ENCODE results near the gene CBLC. TPM values are rescaled to one million over a fixed set of nuclear protein-coding genes. Genes with fewer than 3 reads are reported as not detected.

CBLC gene
- total RNA-seq, 1 experiment from 2014 or later, result 0.80 TPM

DNA sequence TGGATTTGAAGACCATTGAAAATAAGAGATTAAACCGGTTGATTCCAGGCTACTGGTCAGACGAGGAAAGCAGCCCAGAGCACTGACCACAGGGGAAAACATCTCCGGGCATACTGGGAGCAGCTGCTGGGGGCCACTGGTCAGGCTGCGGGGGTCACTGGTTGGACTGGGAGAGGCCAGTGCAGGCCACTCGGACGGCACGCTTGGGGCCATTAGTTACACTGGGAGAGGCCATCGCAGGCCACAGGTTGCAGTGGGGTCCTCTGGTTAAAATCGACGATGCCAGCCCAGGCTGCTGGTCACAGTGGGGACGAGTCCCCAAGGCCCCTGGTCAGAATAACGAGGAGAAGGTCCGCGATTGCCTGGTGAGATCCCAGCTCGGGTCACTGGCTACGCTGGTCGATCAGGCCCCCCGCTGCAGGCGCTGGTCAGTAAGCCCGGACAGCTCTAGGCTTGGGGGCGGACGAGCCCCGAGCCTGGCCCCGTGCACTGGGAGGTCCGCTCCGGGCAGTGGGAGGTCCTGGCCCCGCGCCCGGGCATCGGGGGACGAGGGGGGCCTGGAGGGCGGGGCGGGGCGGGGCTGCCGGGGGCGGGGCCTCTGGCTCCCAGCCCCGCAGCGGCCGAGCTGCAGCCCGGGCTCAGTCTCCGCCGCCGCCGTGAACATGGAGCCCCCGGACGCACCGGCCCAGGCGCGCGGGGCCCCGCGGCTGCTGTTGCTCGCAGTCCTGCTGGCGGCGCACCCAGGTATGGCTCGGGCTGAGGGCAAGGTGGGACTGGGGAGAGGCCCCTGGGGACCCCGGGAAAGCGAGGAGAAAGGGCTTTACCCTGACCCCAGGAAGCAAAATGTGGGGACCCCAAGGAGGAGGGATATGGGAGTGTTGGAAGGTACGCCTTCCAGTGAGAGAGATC lies 31.0 kb downstream of the CBLC start, which contains the start of gene BCAM:
BCAM (plus strand) TSS at position 641 of the 909 bp plus-strand sequence; CDS start at position 663, 22 bp downstream.
- no TSS peak for BruUV-seq (replicated peaks)
- Histone ChIP-seq H3K4me3 (ENCODE audit: low read depth in 2 of 2, low read length in 2 of 2) (peak within 1 kb of the TSS; percentile 45 to 57), H3K4me1 (ENCODE audit: control insufficient read depth, insufficient read depth, low read length) (peaks cover 13% of the 10 kb centered on the region), H3K9me3 (ENCODE audit: control insufficient read depth, insufficient read depth, low read depth, low read length) (no peaks in the 10 kb centered on the region), H3K27me3 (ENCODE audit: control insufficient read depth, insufficient read depth, low read length) (no peaks in the 10 kb centered on the region), H3K27ac (ENCODE audit: low read length) (peak within 1 kb of the TSS; percentile 48), H3K36me3 (ENCODE audit: control insufficient read depth, insufficient read depth, low read length) (no peaks in the 10 kb centered on the region)
- in situ Hi-C loops (cut with HindIII; ENCODE audit: low pct_unique_long_range_greater_than_20kb, low sequenced_read_pairs) (no loop called here), intact Hi-C loops (cut with micrococcal nuclease; ENCODE audit: unreplicated experiment) (no loop called here)
- ATAC-seq (peak; percentile 57), DNase-seq (ENCODE audit: low read depth, low spot score) (no peak)
- TF ChIP-seq TCF7L2 (IDR thresholded peaks at IDR 0.05; ENCODE audit: low read depth, low read length) (no peak), SIN3A (IDR thresholded peaks at IDR 0.05; ENCODE audit: borderline replicate concordance, insufficient read depth, low read depth, low read length) (no peak), POLR2AphosphoS5 (IDR thresholded peaks at IDR 0.05; ENCODE audit: low read depth, low read length) (no peak)
- TF ChIP-seq, protein P1, sequence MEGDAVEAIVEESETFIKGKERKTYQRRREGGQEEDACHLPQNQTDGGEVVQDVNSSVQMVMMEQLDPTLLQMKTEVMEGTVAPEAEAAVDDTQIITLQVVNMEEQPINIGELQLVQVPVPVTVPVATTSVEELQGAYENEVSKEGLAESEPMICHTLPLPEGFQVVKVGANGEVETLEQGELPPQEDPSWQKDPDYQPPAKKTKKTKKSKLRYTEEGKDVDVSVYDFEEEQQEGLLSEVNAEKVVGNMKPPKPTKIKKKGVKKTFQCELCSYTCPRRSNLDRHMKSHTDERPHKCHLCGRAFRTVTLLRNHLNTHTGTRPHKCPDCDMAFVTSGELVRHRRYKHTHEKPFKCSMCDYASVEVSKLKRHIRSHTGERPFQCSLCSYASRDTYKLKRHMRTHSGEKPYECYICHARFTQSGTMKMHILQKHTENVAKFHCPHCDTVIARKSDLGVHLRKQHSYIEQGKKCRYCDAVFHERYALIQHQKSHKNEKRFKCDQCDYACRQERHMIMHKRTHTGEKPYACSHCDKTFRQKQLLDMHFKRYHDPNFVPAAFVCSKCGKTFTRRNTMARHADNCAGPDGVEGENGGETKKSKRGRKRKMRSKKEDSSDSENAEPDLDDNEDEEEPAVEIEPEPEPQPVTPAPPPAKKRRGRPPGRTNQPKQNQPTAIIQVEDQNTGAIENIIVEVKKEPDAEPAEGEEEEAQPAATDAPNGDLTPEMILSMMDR (IDR thresholded peaks at IDR 0.05), result no peak
- TF ChIP-seq, protein P2, sequence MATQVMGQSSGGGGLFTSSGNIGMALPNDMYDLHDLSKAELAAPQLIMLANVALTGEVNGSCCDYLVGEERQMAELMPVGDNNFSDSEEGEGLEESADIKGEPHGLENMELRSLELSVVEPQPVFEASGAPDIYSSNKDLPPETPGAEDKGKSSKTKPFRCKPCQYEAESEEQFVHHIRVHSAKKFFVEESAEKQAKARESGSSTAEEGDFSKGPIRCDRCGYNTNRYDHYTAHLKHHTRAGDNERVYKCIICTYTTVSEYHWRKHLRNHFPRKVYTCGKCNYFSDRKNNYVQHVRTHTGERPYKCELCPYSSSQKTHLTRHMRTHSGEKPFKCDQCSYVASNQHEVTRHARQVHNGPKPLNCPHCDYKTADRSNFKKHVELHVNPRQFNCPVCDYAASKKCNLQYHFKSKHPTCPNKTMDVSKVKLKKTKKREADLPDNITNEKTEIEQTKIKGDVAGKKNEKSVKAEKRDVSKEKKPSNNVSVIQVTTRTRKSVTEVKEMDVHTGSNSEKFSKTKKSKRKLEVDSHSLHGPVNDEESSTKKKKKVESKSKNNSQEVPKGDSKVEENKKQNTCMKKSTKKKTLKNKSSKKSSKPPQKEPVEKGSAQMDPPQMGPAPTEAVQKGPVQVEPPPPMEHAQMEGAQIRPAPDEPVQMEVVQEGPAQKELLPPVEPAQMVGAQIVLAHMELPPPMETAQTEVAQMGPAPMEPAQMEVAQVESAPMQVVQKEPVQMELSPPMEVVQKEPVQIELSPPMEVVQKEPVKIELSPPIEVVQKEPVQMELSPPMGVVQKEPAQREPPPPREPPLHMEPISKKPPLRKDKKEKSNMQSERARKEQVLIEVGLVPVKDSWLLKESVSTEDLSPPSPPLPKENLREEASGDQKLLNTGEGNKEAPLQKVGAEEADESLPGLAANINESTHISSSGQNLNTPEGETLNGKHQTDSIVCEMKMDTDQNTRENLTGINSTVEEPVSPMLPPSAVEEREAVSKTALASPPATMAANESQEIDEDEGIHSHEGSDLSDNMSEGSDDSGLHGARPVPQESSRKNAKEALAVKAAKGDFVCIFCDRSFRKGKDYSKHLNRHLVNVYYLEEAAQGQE (IDR thresholded peaks at IDR 0.05; ENCODE audit: insufficient read depth in 1 of 2, low read depth in 2 of 2, low read length in 1 of 2), result no peak
- ChIA-PET CTCF (interaction anchor here (0.5 to 0.6 kb wide), 3 partner anchors 23 to 284 kb away, joined by 3 to 7 read pairs (median 6); no protein-coding TSS in a partner anchor), POLR2A (interaction anchor here (0.6 kb wide), 1 partner anchor 1060 kb away, joined by 4 read pairs; no protein-coding TSS in a partner anchor)

DNA sequence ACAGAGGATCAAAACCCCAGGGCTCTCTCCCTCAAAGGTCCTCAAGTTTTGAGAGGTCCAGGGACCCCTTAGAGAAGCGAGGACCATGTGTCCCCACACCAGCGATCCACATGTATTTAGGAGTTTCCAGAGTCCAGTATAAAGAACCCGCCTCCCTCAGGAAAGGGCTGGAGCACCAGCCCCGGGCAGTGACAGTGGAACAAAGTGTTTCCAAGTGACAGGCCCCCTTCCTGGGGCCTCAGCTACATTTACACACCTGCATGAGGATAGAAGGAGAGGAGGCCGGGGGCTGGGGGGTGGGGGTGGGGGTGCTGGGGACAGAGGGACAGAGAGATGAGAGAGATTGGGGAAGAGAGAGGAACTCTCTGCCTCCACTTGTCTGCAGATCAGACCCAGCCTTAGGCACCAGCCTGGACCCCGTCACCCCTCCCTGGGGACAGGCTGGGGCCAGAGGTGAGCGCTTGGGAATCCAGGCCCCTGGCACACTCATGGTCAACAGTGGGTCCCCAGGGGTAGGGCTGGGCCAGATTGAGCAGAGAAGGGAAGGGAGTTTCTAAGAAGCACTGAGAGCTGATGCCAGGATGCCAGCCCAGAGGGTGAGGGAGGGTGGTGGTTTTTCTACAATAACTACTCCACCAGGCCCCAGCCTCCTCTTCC lies 32.0 kb downstream of the CBLC start:
- Histone ChIP-seq H3K27ac (ENCODE audit: low read length) (no peak overlapping the region), H3K36me3 (ENCODE audit: control insufficient read depth, insufficient read depth, low read length) (no peaks in the 10 kb centered on the region), H3K27me3 (ENCODE audit: control insufficient read depth, insufficient read depth, low read length) (no peaks in the 10 kb centered on the region), H3K9me3 (ENCODE audit: control insufficient read depth, insufficient read depth, low read depth, low read length) (no peaks in the 10 kb centered on the region), H3K4me3 (ENCODE audit: low read depth in 2 of 2, low read length in 2 of 2) (peak overlapping the region; percentile 45 to 57), H3K4me1 (ENCODE audit: control insufficient read depth, insufficient read depth, low read length) (peaks cover 13% of the 10 kb centered on the region)
- no TSS peak for BruUV-seq (replicated peaks)
- ATAC-seq (no peak), DNase-seq (ENCODE audit: low read depth, low spot score) (no peak)
- ChIA-PET CTCF (interaction anchor here (0.5 to 0.6 kb wide), 2 partner anchors 22 to 285 kb away, joined by 6 to 7 read pairs; no protein-coding TSS in a partner anchor), POLR2A (interaction anchor here (0.6 kb wide), 1 partner anchor 1059 kb away, joined by 4 read pairs; no protein-coding TSS in a partner anchor)
- TF ChIP-seq POLR2AphosphoS5 (IDR thresholded peaks at IDR 0.05; ENCODE audit: low read depth, low read length), result no peak
- no peak for TF ChIP-seq SIN3A (IDR thresholded peaks at IDR 0.05; ENCODE audit: borderline replicate concordance, insufficient read depth, low read depth, low read length)
- no peak for TF ChIP-seq TCF7L2 (IDR thresholded peaks at IDR 0.05; ENCODE audit: low read depth, low read length)
- TF ChIP-seq, protein P1 (IDR thresholded peaks at IDR 0.05), result no peak
- TF ChIP-seq, protein P2 (IDR thresholded peaks at IDR 0.05; ENCODE audit: insufficient read depth in 1 of 2, low read depth in 2 of 2, low read length in 1 of 2), result no peak
- intact Hi-C loops (cut with micrococcal nuclease; ENCODE audit: unreplicated experiment), result no loop called here
- in situ Hi-C loops (cut with HindIII; ENCODE audit: low pct_unique_long_range_greater_than_20kb, low sequenced_read_pairs), result no loop called here
